MCF 10A (cell line): ENCODE measurements around the gene CCNH. TPM values are rescaled to one million over a fixed set of nuclear protein-coding genes. Genes with fewer than 3 reads are reported as not detected.

Experiments
- BruUV-seq: library from RNA; stranded (reverse); fragments of 400-500 nt; replicated peaks from 2 replicates; lab custom pipeline; 2021; lab: Mats Ljungman, UMichigan
- CTCF ChIA-PET: fragments of 300-600 bp; sonication (Branson Sonifier 250); formaldehyde crosslinking; extraction: SDS; loops from one replicate; lab custom pipeline; 2021; ENCODE audit warnings: antibody characterized with exemption, inconsistent platforms; lab: Yijun Ruan, JAX
- POLR2A ChIA-PET: fragments of 300-600, 350-650 bp; sonication (Branson Sonifier 250); formaldehyde crosslinking; extraction: SDS; loops from one replicate; lab custom pipeline; 2020; ENCODE audit warnings: antibody characterized with exemption, inconsistent platforms; lab: Yijun Ruan, JAX
- DNase-seq: peaks from one replicate; pipeline ENCODE4 v3.0.0-alpha.2; 2018; ENCODE audit not compliant: unreplicated experiment
- H3K27ac Mint-ChIP-seq: one replicate; pipeline ENCODE4 v1.8.0; 2022; ENCODE audit warnings: mild to moderate bottlenecking, low read depth, mixed read lengths; ENCODE audit not compliant: unreplicated experiment
- H3K27me3 Mint-ChIP-seq: one replicate; pipeline ENCODE4 v1.8.0; 2022; ENCODE audit warnings: mixed read lengths; ENCODE audit not compliant: insufficient read depth, unreplicated experiment
- H3K36me3 Mint-ChIP-seq: one replicate; pipeline ENCODE4 v1.8.0; 2022; ENCODE audit warnings: mild to moderate bottlenecking, moderate library complexity, mixed read lengths; ENCODE audit not compliant: insufficient read depth, unreplicated experiment
- H3K4me1 Mint-ChIP-seq: one replicate; pipeline ENCODE4 v1.8.0; 2022; ENCODE audit warnings: mixed read lengths; ENCODE audit not compliant: insufficient read depth, unreplicated experiment
- H3K4me3 Mint-ChIP-seq: one replicate; pipeline ENCODE4 v1.8.0; 2022; ENCODE audit warnings: mild to moderate bottlenecking, moderate library complexity, mixed read lengths; ENCODE audit not compliant: unreplicated experiment
- H3K9me3 Mint-ChIP-seq: one replicate; pipeline ENCODE4 v1.8.0; 2022; ENCODE audit warnings: mixed read lengths; ENCODE audit not compliant: unreplicated experiment
- CTCF ChIP-seq: fragments of 200-600 bp; IDR thresholded peaks from one replicate; pipeline ENCODE4 v1.8.0; 2022; ENCODE audit warnings: antibody characterized with exemption, mild to moderate bottlenecking; ENCODE audit not compliant: unreplicated experiment
- intact Hi-C: fragments of 100-400 bp; cut with micrococcal nuclease; formaldehyde crosslinking; loops from 2 replicates; pipeline ENCODE4 v1.14.1; 2022
- total RNA-seq: library from RNA; stranded (reverse); gene quantifications from 2 replicates; pipeline ENCODE4 v1.2.3, GENCODE V29; 2022

Gene CCNH
- total RNA-seq, 1 experiment from 2014 or later: 51.5 TPM

- POLR2A ChIA-PET: no interaction called here
- no peaks in the 10 kb centered on the region for H3K4me1 Mint-ChIP-seq
- TF ChIP-seq CTCF: no peak
- BruUV-seq: no TSS peak
- H3K27ac Mint-ChIP-seq: no peak overlapping the region
- H3K9me3 Mint-ChIP-seq: no peaks in the 10 kb centered on the region
- H3K36me3 Mint-ChIP-seq: no peaks in the 10 kb centered on the region
- CTCF ChIA-PET: no interaction called here
- intact Hi-C loops: no loop called here
- no peak for DNase-seq
- no peak overlapping the region for H3K4me3 Mint-ChIP-seq
- H3K27me3 Mint-ChIP-seq: peaks cover 77% of the 10 kb centered on the region
Measured at GRCh38 chr5:87442419-87442818, 29.7 kb upstream of the CCNH start.

GRCh38 chr5:87438231-87438630 lies 25.5 kb upstream of the CCNH start:
- CTCF ChIA-PET: no interaction called here

GRCh38 chr5:87437724-87438123 lies 25.0 kb upstream of the CCNH start:
- peaks cover 62% of the 10 kb centered on the region for H3K27me3 Mint-ChIP-seq
- ChIA-PET CTCF (no interaction called here), POLR2A (interaction anchor here (0.6 kb wide), 1 partner anchor 1074 kb away, joined by 3 read pairs; no protein-coding TSS in a partner anchor)
- no peaks in the 10 kb centered on the region for H3K9me3 Mint-ChIP-seq
- H3K27ac Mint-ChIP-seq: no peak overlapping the region
- H3K4me1 Mint-ChIP-seq: no peaks in the 10 kb centered on the region
- BruUV-seq: no TSS peak
- H3K4me3 Mint-ChIP-seq: no peak overlapping the region
- no peak for DNase-seq
- no peaks in the 10 kb centered on the region for H3K36me3 Mint-ChIP-seq
- intact Hi-C loops: no loop called here
- no peak for TF ChIP-seq CTCF

More at GRCh38 chr5:87438231-87438630, 25.5 kb upstream of the CCNH start:
- Mint-ChIP-seq H3K9me3 (no peaks in the 10 kb centered on the region), H3K36me3 (no peaks in the 10 kb centered on the region), H3K4me3 (no peak overlapping the region), H3K27ac (no peak overlapping the region), H3K27me3 (peaks cover 67% of the 10 kb centered on the region), H3K4me1 (no peaks in the 10 kb centered on the region)
- no TSS peak for BruUV-seq
- DNase-seq: no peak
- no peak for TF ChIP-seq CTCF
- intact Hi-C loops: no loop called here
- POLR2A ChIA-PET: no interaction called here

GRCh38 chr5:87435144-87435694 lies 22.5 kb upstream of the CCNH start:
- no peak for TF ChIP-seq CTCF
- POLR2A ChIA-PET: no interaction called here
- H3K4me3 Mint-ChIP-seq: no peak overlapping the region
- no TSS peak for BruUV-seq
- peaks cover 69% of the 10 kb centered on the region for H3K27me3 Mint-ChIP-seq
- H3K27ac Mint-ChIP-seq: no peak overlapping the region
- no peaks in the 10 kb centered on the region for H3K36me3 Mint-ChIP-seq
- CTCF ChIA-PET: no interaction called here
- DNase-seq: no peak
- H3K9me3 Mint-ChIP-seq: no peaks in the 10 kb centered on the region
- intact Hi-C loops: no loop called here
- H3K4me1 Mint-ChIP-seq: no peaks in the 10 kb centered on the region
